B cell (primary cell): ENCODE data around the gene GSTM3.

ENCODE experiments used
- CTCF ChIP-seq: fragments of 200-600 bp; IDR thresholded peaks from one replicate; pipeline ENCODE4 v1.8.0; 2022; ENCODE audit warnings: antibody characterized with exemption, mild to moderate bottlenecking
- EZH2 ChIP-seq: IDR thresholded peaks from 2 replicates; pipeline ENCODE4 v1.6.1; 2012; ENCODE audit warnings: borderline replicate concordance, low read depth, mild to moderate bottlenecking, moderate library complexity, low read length; ENCODE audit not compliant: insufficient read depth, poor library complexity, severe bottlenecking

DNA sequence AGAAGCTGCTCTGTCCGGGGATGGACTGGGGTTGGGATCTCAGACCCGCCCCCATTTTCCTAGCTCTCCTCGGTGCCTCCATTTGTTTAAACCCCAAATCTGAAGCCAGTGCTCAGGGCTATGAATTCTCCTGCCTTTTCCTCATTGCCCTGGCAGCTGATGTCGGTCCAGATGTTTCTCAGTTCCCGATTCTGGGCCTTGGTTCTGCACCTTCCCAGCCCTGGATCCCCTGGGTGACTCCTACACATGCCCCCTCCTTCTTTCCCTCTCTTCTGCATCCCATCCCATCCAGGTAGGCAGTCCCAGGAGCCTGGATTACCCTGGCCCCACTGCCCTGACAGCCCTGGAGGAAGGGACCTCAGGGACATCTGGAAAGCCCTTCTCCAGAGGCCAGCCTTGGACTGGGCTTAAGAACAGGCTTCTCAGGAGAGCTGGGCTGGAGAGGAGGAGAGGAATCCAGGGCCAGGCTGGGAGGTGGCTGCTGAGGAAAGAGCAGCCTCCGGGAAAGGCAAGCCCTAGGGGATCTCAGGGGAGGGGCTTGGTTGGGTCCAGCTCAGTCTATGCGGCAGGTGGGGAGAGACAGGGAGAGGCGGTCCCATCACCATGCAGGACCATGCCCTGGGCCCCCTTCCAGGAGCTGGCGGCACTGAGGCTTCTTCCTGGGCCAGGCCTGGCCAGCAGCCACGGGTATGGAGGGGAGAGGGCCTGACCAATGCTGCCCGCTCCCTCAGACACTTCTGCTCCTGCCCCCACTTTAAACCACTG is 29.7 kb upstream of the GSTM3 start:
- TF ChIP-seq CTCF = no peak
- no peak for TF ChIP-seq EZH2
